Breast epithelium (tissue), 3 donors: Measurements from ENCODE around the gene CNTNAP2.

ENCODE experiments used
- CTCF ChIP-seq, 3 donors: fragments of 450-650 bp; IDR thresholded peaks; one replicate each; pipeline ENCODE4 v1.5.1; 2016 to 2017; ENCODE audit warnings: antibody characterized with exemption in 3 of 3, mild to moderate bottlenecking in 3 of 3, moderate library complexity in 3 of 3
- POLR2AphosphoS5 ChIP-seq, 3 donors: sonication (generic); formaldehyde crosslinking; IDR thresholded peaks; one replicate each; pipeline ENCODE4 v1.6.1; 2017; ENCODE audit warnings: antibody characterized with exemption in 3 of 3

DNA sequence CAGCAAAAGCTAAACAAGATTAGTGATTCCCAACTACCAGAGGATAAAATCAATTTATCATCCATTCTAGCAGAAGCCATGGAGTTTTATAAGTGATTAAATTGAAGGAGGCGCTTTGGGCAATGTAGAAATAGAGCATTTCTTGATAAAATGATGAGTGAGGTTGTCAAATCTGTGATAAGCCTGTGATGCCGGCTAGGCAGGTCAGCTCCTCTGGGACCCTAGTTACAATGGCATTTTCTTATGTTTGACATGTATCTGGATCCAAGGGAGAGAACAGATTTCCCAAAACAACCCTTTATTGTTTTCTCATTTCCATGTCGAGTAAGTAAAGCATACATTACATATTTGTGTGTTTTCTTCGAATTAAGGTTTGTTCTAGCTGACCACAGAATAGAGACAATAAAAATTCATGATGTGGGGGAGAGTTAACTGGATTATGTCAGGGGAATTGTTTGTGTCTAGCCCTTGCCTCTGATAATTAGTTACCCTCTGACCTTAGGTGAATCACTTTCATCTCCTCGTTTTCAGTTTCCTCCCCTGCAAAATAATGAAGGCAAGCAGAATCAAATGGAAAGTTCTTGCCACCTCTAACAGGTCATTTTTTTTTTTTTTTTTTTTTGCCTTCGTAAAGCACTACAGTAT lies 378.5 kb downstream of the CNTNAP2 start:
- TF ChIP-seq POLR2AphosphoS5 (IDR thresholded peaks at IDR 0.05) (no peak), CTCF (IDR thresholded peaks at IDR 0.05) (no peak)
